Thyroid gland (tissue), 4 donors: ENCODE results near the gene MYL11.

Experiments used
- POLR2A ChIP-seq, 2 donors: fragments of 450-650 bp; IDR thresholded peaks; one replicate each; pipeline ENCODE4 v1.6.1; 2017; ENCODE audit warnings: antibody characterized with exemption in 2 of 2, mild to moderate bottlenecking in 2 of 2, moderate library complexity in 1 of 2
- TF ChIP-seq, protein P1 (sequence below), 6 experiments: fragments of 200-600 bp in 3 of 6; fragments of 450-650 bp in 3 of 6; sonication (generic) in 3 of 6; IDR thresholded peaks; one replicate each; pipeline ENCODE4 v1.5.1; 2016 to 2019; ENCODE audit warnings: antibody characterized with exemption in 6 of 6, mild to moderate bottlenecking in 2 of 6, inconsistent platforms in 1 of 6, moderate library complexity in 1 of 6

DNA sequence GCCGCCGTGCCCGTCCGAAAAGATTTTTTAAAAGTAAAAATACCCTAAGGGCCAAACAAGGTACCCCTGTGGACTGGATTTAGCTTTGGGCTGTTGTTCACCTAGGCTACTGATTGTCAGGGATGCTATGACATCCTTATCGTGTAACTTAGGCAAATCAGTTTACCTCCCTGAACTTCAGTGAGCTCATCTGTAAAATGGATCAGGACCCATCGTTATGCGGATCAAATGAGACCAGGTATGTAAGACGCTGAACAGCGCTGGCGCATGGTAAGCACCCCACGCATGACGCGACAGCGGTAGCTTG lies 32.1 kb downstream of the MYL11 start:
- TF ChIP-seq, protein P1, sequence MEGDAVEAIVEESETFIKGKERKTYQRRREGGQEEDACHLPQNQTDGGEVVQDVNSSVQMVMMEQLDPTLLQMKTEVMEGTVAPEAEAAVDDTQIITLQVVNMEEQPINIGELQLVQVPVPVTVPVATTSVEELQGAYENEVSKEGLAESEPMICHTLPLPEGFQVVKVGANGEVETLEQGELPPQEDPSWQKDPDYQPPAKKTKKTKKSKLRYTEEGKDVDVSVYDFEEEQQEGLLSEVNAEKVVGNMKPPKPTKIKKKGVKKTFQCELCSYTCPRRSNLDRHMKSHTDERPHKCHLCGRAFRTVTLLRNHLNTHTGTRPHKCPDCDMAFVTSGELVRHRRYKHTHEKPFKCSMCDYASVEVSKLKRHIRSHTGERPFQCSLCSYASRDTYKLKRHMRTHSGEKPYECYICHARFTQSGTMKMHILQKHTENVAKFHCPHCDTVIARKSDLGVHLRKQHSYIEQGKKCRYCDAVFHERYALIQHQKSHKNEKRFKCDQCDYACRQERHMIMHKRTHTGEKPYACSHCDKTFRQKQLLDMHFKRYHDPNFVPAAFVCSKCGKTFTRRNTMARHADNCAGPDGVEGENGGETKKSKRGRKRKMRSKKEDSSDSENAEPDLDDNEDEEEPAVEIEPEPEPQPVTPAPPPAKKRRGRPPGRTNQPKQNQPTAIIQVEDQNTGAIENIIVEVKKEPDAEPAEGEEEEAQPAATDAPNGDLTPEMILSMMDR (IDR thresholded peaks at IDR 0.05), result no peak
- TF ChIP-seq POLR2A (IDR thresholded peaks at IDR 0.05), result no peak
